ENCODE data around the gene RGCC. TPM values are rescaled to one million over a fixed set of nuclear protein-coding genes. Genes with fewer than 3 reads are reported as not detected.
"Not testable (repeated sequence)": the region's sequence is repeated elsewhere in the genome, so short reads cannot be mapped to it uniquely, and the experiment has no call there.

Gene RGCC
- total and polyA plus RNA-seq, 8 donors, result 3.2 to 22.9 (median 7.8) TPM

GRCh38 chr13:41427666-41428065 is 29.7 kb upstream of the RGCC start:
- Histone ChIP-seq H3K4me1 (no peaks in the 10 kb centered on the region), H3K9me3 (no peaks in the 10 kb centered on the region), H3K27ac (no peak overlapping the region), H3K36me3 (no peaks in the 10 kb centered on the region), H3K27me3 (peaks cover 0 to 8% (median 0%) of the 10 kb centered on the region in 4 donors), H3K4me3 (no peak overlapping the region)
- FAIRE-seq (no peak), DNase-seq (no peak), ATAC-seq (no peak)
- intact Hi-C loops (cut with DNase I), result no loop called here
- WGBS, 2 donors, result 36 to 41% methylated on average over 13 to 15 of the region's 17 CpGs
- TF ChIP-seq CTCF (IDR thresholded peaks at IDR 0.05), result no peak

- ATAC-seq (no peak), FAIRE-seq (no peak), DNase-seq (peak in 1 of 6 donors; percentile 58)
- intact Hi-C loops (cut with DNase I), result no loop called here
- WGBS, 2 donors, result 11 to 21% methylated on average over 25 to 32 of the region's 32 CpGs
- Histone ChIP-seq H3K9me3 (no peaks in the 10 kb centered on the region), H3K4me1 (no peaks in the 10 kb centered on the region), H3K36me3 (no peaks in the 10 kb centered on the region), H3K4me3 (no peak overlapping the region), H3K27me3 (peaks cover 0 to 8% (median 0%) of the 10 kb centered on the region in 4 donors), H3K27ac (no peak overlapping the region)
- no peak for TF ChIP-seq CTCF (IDR thresholded peaks at IDR 0.05)
These were observed 29.2 kb upstream of the RGCC start for GRCh38 chr13:41428155-41428554.

GRCh38 chr13:41434030-41434429 is 23.3 kb upstream of the RGCC start:
- H3K4me1 ChIP-seq; H3K27ac ChIP-seq; H3K36me3 ChIP-seq; DNase-seq; ATAC-seq; H3K4me3 ChIP-seq; H3K9me3 ChIP-seq; H3K27me3 ChIP-seq; FAIRE-seq; intact Hi-C loops (cut with DNase I): not testable (repeated sequence)
- 70 to 82% methylated on average over 6 of the region's 6 CpGs for WGBS, 2 donors

GRCh38 chr13:41434831-41435520 is 22.4 kb upstream of the RGCC start:
- no peak for FAIRE-seq
- no peak for ATAC-seq
- WGBS, 2 donors, result 66 to 73% methylated on average over 6 of the region's 6 CpGs

GRCh38 chr13:41443969-41444368 is 13.4 kb upstream of the RGCC start:
- H3K4me1 ChIP-seq, result no peaks in the 10 kb centered on the region
- H3K9me3 ChIP-seq, result no peaks in the 10 kb centered on the region
- WGBS, 2 donors, result 65 to 78% methylated on average over 5 of the region's 5 CpGs
- ATAC-seq (no peak), DNase-seq (no peak), FAIRE-seq (no peak)
- no peak overlapping the region for H3K27ac ChIP-seq
- no peaks in the 10 kb centered on the region for H3K36me3 ChIP-seq
- no peak overlapping the region for H3K4me3 ChIP-seq
- intact Hi-C loops (cut with DNase I), result no loop called here
- no peaks in the 10 kb centered on the region for H3K27me3 ChIP-seq
- TF ChIP-seq CTCF (IDR thresholded peaks at IDR 0.05), result no peak

More at GRCh38 chr13:41434831-41435520, 22.4 kb upstream of the RGCC start:
- no peak overlapping the region for H3K4me3 ChIP-seq
- TF ChIP-seq CTCF (IDR thresholded peaks at IDR 0.05), result no peak
- no peaks in the 10 kb centered on the region for H3K36me3 ChIP-seq
- no peak overlapping the region for H3K27ac ChIP-seq
- no peaks in the 10 kb centered on the region for H3K9me3 ChIP-seq
- DNase-seq, result no peak
- intact Hi-C loops (cut with DNase I), result no loop called here
- no peaks in the 10 kb centered on the region for H3K27me3 ChIP-seq
- no peaks in the 10 kb centered on the region for H3K4me1 ChIP-seq
